Right lobe of liver (tissue), 4 donors: ENCODE data around the gene MAP3K1.

Experiments used
- CTCF ChIP-seq, 4 donors: fragments of 200-600 bp in 3 of 4; fragments of 450-650 bp in 1 of 4; IDR thresholded peaks; one replicate each; pipeline versions ENCODE4 v1.5.1 to v1.8.0; 2016 to 2022; ENCODE audit warnings: antibody characterized with exemption in 4 of 4, mild to moderate bottlenecking in 2 of 4
- POLR2A ChIP-seq: fragments of 450-650 bp; IDR thresholded peaks from one replicate; pipeline ENCODE4 v1.6.1; 2017; ENCODE audit warnings: antibody characterized with exemption, mild to moderate bottlenecking
- donor health status: DM: no; HTN: no; CAD: no.
- donor health status: DM: no; HTN: no; CAD: no.
- donor health status: DM: no; HTN: yes; CAD: no.

GRCh38 chr5:56837381-56837780 is 22.0 kb downstream of the MAP3K1 start:
- TF ChIP-seq CTCF (IDR thresholded peaks at IDR 0.05) (no peak), POLR2A (no peak)
